ENCODE measurements around the gene ARL4A. TPM values are rescaled to one million over a fixed set of nuclear protein-coding genes. Genes with fewer than 3 reads are reported as not detected.

The ARL4A gene
- total and polyA plus RNA-seq, 9 of the 15 experiments (the other 6 are each of a cell fraction or from before 2014, with no cell fraction given), result 118 to 688 (median 172) TPM

- TF ChIP-seq RBM15 (IDR thresholded peaks at IDR 0.05; ENCODE audit: insufficient read depth, low read length), result no peak
- peak; percentile 79 for TF ChIP-seq SMARCA4 (IDR thresholded peaks at IDR 0.05)
- no peak for TF ChIP-seq NFIX (CRISPR knock-in tag; IDR thresholded peaks at IDR 0.05; ENCODE audit: low read depth)
- TF ChIP-seq ZNF217 (CRISPR knock-in tag; IDR thresholded peaks at IDR 0.05), result no peak
- TF ChIP-seq SRF (CRISPR knock-in tag; IDR thresholded peaks at IDR 0.05), result no peak
- no peak for TF ChIP-seq IRF9 (tag; IDR thresholded peaks at IDR 0.05)
- TF ChIP-seq ZNF584 (CRISPR knock-in tag; IDR thresholded peaks at IDR 0.05; ENCODE audit: low read depth), result peak; percentile 23; the same call in 1 of the 2 replicates
- no peak; the same call in 1 of the 2 replicates for TF ChIP-seq NFE2L1 (tag; IDR thresholded peaks at IDR 0.05; ENCODE audit: borderline replicate concordance, low read depth)
- TF ChIP-seq RAD51 (IDR thresholded peaks at IDR 0.05; ENCODE audit: borderline replicate concordance, low read depth), result no peak
- TF ChIP-seq SMAD4 (CRISPR knock-in tag; conservative IDR thresholded peaks at IDR 0.05), result no peak
- peak; percentile 64 for TF ChIP-seq MTA3 (IDR thresholded peaks at IDR 0.05; ENCODE audit: borderline replicate concordance)
- peak; percentile 38 to 60; a peak in 3 of 4 replicates for TF ChIP-seq KDM1A (IDR thresholded peaks at IDR 0.05)
- peak in 1 of 2 experiments; percentile 31; a peak in 1 of 4 replicates for TF ChIP-seq HDAC1 (IDR thresholded peaks at IDR 0.05)
- peak; percentile 40; the same call in 1 of the 2 replicates for TF ChIP-seq SOX6 (IDR thresholded peaks at IDR 0.05)
- TF ChIP-seq HOXB6 (CRISPR knock-in tag; IDR thresholded peaks at IDR 0.05; ENCODE audit: borderline replicate concordance), result no peak
- peak; percentile 51 for TF ChIP-seq CHD1 (IDR thresholded peaks at IDR 0.05; ENCODE audit: low read length)
- TF ChIP-seq SMARCE1 (IDR thresholded peaks at IDR 0.05), result 0 out of 2 replicates have a peak, but pooled peaks have one; percentile 62
- peak; percentile 29; the same call in 1 of the 2 replicates for TF ChIP-seq CREB1 (IDR thresholded peaks at IDR 0.05)
- no peak for TF ChIP-seq CREB1 (CRISPR knock-in tag; IDR thresholded peaks at IDR 0.05)
- TF ChIP-seq ATF7 (IDR thresholded peaks at IDR 0.05), result 0 out of 2 replicates have a peak, but pooled peaks have one; percentile 15
- no peak for TF ChIP-seq BRD9 (IDR thresholded peaks at IDR 0.05; ENCODE audit: low read depth, partially characterized antibody)
- no peak for TF ChIP-seq MIER1 (IDR thresholded peaks at IDR 0.05; ENCODE audit: low read depth)
- TF ChIP-seq RNF2 (IDR thresholded peaks at IDR 0.05), result 0 out of 2 replicates have a peak, but pooled peaks have one; percentile 12
- TF ChIP-seq, protein P1, sequence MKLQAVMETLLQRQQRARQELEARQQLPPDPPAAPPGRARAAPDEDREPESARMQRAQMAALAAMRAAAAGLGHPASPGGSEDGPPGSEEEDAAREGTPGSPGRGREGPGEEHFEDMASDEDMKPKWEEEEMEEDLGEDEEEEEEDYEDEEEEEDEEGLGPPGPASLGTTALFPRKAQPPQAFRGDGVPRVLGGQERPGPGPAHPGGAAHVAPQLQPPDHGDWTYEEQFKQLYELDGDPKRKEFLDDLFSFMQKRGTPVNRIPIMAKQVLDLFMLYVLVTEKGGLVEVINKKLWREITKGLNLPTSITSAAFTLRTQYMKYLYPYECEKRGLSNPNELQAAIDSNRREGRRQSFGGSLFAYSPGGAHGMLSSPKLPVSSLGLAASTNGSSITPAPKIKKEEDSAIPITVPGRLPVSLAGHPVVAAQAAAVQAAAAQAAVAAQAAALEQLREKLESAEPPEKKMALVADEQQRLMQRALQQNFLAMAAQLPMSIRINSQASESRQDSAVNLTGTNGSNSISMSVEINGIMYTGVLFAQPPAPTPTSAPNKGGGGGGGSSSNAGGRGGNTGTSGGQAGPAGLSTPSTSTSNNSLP (IDR thresholded peaks at IDR 0.05; ENCODE audit: borderline replicate concordance, low read depth, low read length), result peak; percentile 14; the same call in 1 of the 2 replicates
- 0 out of 2 replicates have a peak, but pooled peaks have one; percentile 7 for TF ChIP-seq FOXM1 (IDR thresholded peaks at IDR 0.05; ENCODE audit: low read depth)
- no peak for TF ChIP-seq FOXM1 (CRISPR knock-in tag; IDR thresholded peaks at IDR 0.05; ENCODE audit: low read depth)
- TF ChIP-seq MTA1 (IDR thresholded peaks at IDR 0.05; ENCODE audit: borderline replicate concordance), result peak; percentile 34; the same call in 1 of the 2 replicates
These were observed 26.4 kb downstream of the ARL4A start (continued) for GRCh38 chr7:12713625-12714378.
